ENCODE measurements around the gene CACTIN. TPM values are rescaled to one million over a fixed set of nuclear protein-coding genes. Genes with fewer than 3 reads are reported as not detected.

The CACTIN gene
- total RNA-seq, 1 experiment from 2014 or later, result 33.2 TPM

GRCh38 chr19:3613818-3614661 is 12.6 kb downstream of the CACTIN start (continued):
- no peak for TF ChIP-seq ELF1 (IDR thresholded peaks at IDR 0.05; ENCODE audit: borderline replicate concordance, low read depth)

- Histone ChIP-seq H3K36me3 (ENCODE audit: control insufficient read depth in 1 of 2, insufficient read depth in 2 of 2, low read length in 2 of 2) (peaks cover 0 to 7% of the 10 kb centered on the region in 2 experiments; a peak in 1 of 4 replicates), H3K4me2 (ENCODE audit: low read length) (no peak overlapping the region), H4K20me1 (ENCODE audit: insufficient read depth) (no peaks in the 10 kb centered on the region), H3K27me3 (ENCODE audit: insufficient read depth, low read length) (no peaks in the 10 kb centered on the region), H3K9ac (ENCODE audit: low read length) (no peak overlapping the region), H3K79me2 (ENCODE audit: insufficient read depth, low read length) (no peaks in the 10 kb centered on the region), H2AFZ (ENCODE audit: low read depth, low read length, poor library complexity, severe bottlenecking) (no peak overlapping the region), H3K9me3 (ENCODE audit: control insufficient read depth in 1 of 2, insufficient read depth in 1 of 2, low read depth in 1 of 2, low read length in 2 of 2) (no peaks in the 10 kb centered on the region), H3K4me1 (ENCODE audit: control insufficient read depth in 1 of 2, insufficient read depth in 2 of 2, low read length in 2 of 2) (peaks cover 3 to 4% of the 10 kb centered on the region in 2 experiments; a peak in 3 of 4 replicates), H3K4me3 (replicated peaks in 1 of 2; ENCODE audit: low read depth in 1 of 2, low read length in 2 of 2) (no peak overlapping the region), H3K27ac (ENCODE audit: low read depth, low read length) (no peak overlapping the region; the same call in 1 of the 2 replicates), H3K9me2 (ENCODE audit: insufficient read depth) (no peaks in the 10 kb centered on the region)
- ChIA-PET RAD21 (ENCODE audit: low non-redundant PET in 1 of 2, low total read pairs in 2 of 2, uncharacterized antibody in 2 of 2, unreplicated experiment in 2 of 2) (no interaction called here), CTCF (no interaction called here), POLR2A (no interaction called here)
- no peak for ATAC-seq
- DNase-seq (ENCODE audit: low read depth, low spot score), result no peak
- BruUV-seq (replicated peaks), result no TSS peak
- no peak for TF ChIP-seq FOSL1 (IDR thresholded peaks at IDR 0.05; ENCODE audit: low read depth)
- intact Hi-C loops (cut with micrococcal nuclease), result no loop called here
Measured at GRCh38 chr19:3612901-3613741, 13.5 kb downstream of the CACTIN start.

GRCh38 chr19:3612330-3612729 is 14.3 kb downstream of the CACTIN start:
- intact Hi-C loops (cut with micrococcal nuclease), result no loop called here
- ChIA-PET RAD21 (ENCODE audit: low non-redundant PET in 1 of 2, low total read pairs in 2 of 2, uncharacterized antibody in 2 of 2, unreplicated experiment in 2 of 2) (no interaction called here), CTCF (no interaction called here)

More at GRCh38 chr19:3612330-3612729, 14.3 kb downstream of the CACTIN start:
- no TSS peak for BruUV-seq (replicated peaks)
- TF ChIP-seq FOSL1 (IDR thresholded peaks at IDR 0.05; ENCODE audit: low read depth), result no peak
- no peak for TF ChIP-seq YY1 (IDR thresholded peaks at IDR 0.05; ENCODE audit: extremely low read depth, insufficient replicate concordance, low read depth, low read length)
- TF ChIP-seq SRF (IDR thresholded peaks at IDR 0.05; ENCODE audit: low read depth), result no peak
- TF ChIP-seq CBX3 (IDR thresholded peaks at IDR 0.05; ENCODE audit: low read depth), result no peak
- TF ChIP-seq EGR1 (IDR thresholded peaks at IDR 0.05; ENCODE audit: low read depth), result no peak
- TF ChIP-seq MAX (IDR thresholded peaks at IDR 0.05), result no peak
- no peak for TF ChIP-seq POLR2AphosphoS5 (IDR thresholded peaks at IDR 0.05; ENCODE audit: low read depth, low read length)
- TF ChIP-seq TCF7L2 (IDR thresholded peaks at IDR 0.05; ENCODE audit: borderline replicate concordance, extremely low read depth, insufficient read depth, insufficient read length), result no peak
- no peaks in the 10 kb centered on the region for H3K79me2 ChIP-seq (ENCODE audit: insufficient read depth, low read length)
- H3K27ac ChIP-seq (ENCODE audit: low read depth, low read length), result no peak overlapping the region
- H3K27me3 ChIP-seq (ENCODE audit: insufficient read depth, low read length), result no peaks in the 10 kb centered on the region
- DNase-seq (ENCODE audit: low read depth, low spot score), result no peak
- no peaks in the 10 kb centered on the region for H3K9me2 ChIP-seq (ENCODE audit: insufficient read depth)
- no peaks in the 10 kb centered on the region for H3K9me3 ChIP-seq (ENCODE audit: control insufficient read depth in 1 of 2, insufficient read depth in 1 of 2, low read depth in 1 of 2, low read length in 2 of 2)
- ATAC-seq, result no peak
- peaks cover 7 to 11% of the 10 kb centered on the region in 2 experiments for H3K4me1 ChIP-seq (ENCODE audit: control insufficient read depth in 1 of 2, insufficient read depth in 2 of 2, low read length in 2 of 2)
- no peak overlapping the region for H3K9ac ChIP-seq (ENCODE audit: low read length)
- H3K4me3 ChIP-seq (replicated peaks in 1 of 2; ENCODE audit: low read depth in 1 of 2, low read length in 2 of 2), result no peak overlapping the region
- no peak overlapping the region for H3K4me2 ChIP-seq (ENCODE audit: low read length)
- H3K36me3 ChIP-seq (ENCODE audit: control insufficient read depth in 1 of 2, insufficient read depth in 2 of 2, low read length in 2 of 2), result peaks cover 0 to 7% of the 10 kb centered on the region in 2 experiments; a peak in 1 of 4 replicates
- H4K20me1 ChIP-seq (ENCODE audit: insufficient read depth), result no peaks in the 10 kb centered on the region
- no peak overlapping the region for H2AFZ ChIP-seq (ENCODE audit: low read depth, low read length, poor library complexity, severe bottlenecking)
- POLR2A ChIA-PET, result no interaction called here
